Measurements from ENCODE around the gene ZC3H12C. TPM values are rescaled to one million over a fixed set of nuclear protein-coding genes. Genes with fewer than 3 reads are reported as not detected.

Gene ZC3H12C
- total RNA-seq, 1 experiment from 2014 or later, result 9.5 TPM

GRCh38 chr11:110176366-110177085, 83.3 kb downstream of the ZC3H12C start:
- peak; percentile 71 for DNase-seq (ENCODE audit: low read depth)

- DNase-seq (ENCODE audit: low read depth), result peak; percentile 20
Observed at GRCh38 chr11:110177086-110177456, 83.9 kb downstream of the ZC3H12C start.

- DNase-seq (ENCODE audit: low read depth), result no peak
Observed at GRCh38 chr11:110179064-110179463, 85.9 kb downstream of the ZC3H12C start.

GRCh38 chr11:110182886-110183285, 89.7 kb downstream of the ZC3H12C start:
- DNase-seq (ENCODE audit: low read depth), result peak; percentile 73

GRCh38 chr11:110184456-110184855, 91.3 kb downstream of the ZC3H12C start:
- DNase-seq (ENCODE audit: low read depth), result no peak

- peak; percentile 35 for DNase-seq (ENCODE audit: low read depth)
Observed at GRCh38 chr11:110185121-110185591, 92.0 kb downstream of the ZC3H12C start.

- no peak for DNase-seq (ENCODE audit: low read depth)
Observed at GRCh38 chr11:110185599-110185998, 92.4 kb downstream of the ZC3H12C start.

GRCh38 chr11:110186456-110186855, 93.3 kb downstream of the ZC3H12C start:
- no peak for DNase-seq (ENCODE audit: low read depth)

GRCh38 chr11:110186867-110187266, 93.7 kb downstream of the ZC3H12C start:
- DNase-seq (ENCODE audit: low read depth), result no peak

- peak; percentile 43 for DNase-seq (ENCODE audit: low read depth)
Observed at GRCh38 chr11:110187731-110188130, 94.5 kb downstream of the ZC3H12C start.

GRCh38 chr11:110190885-110191284, 97.7 kb downstream of the ZC3H12C start:
- DNase-seq (ENCODE audit: low read depth), result no peak

GRCh38 chr11:110192604-110193282, 99.6 kb downstream of the ZC3H12C start:
- DNase-seq (ENCODE audit: low read depth), result peak; percentile 48

- peak; percentile 85 for DNase-seq (ENCODE audit: low read depth)
Observed at GRCh38 chr11:110194211-110194766, 101.1 kb downstream of the ZC3H12C start.

GRCh38 chr11:110196241-110196754, 103.1 kb downstream of the ZC3H12C start:
- DNase-seq (ENCODE audit: low read depth), result peak; percentile 92

GRCh38 chr11:110196884-110197420, 103.8 kb downstream of the ZC3H12C start:
- no peak for DNase-seq (ENCODE audit: low read depth)

- peak; percentile 33 for DNase-seq (ENCODE audit: low read depth)
Observed at GRCh38 chr11:110198031-110198729, 105.0 kb downstream of the ZC3H12C start.

GRCh38 chr11:110199184-110199981, 106.2 kb downstream of the ZC3H12C start:
- no peak for DNase-seq (ENCODE audit: low read depth)

GRCh38 chr11:110200241-110200640, 107.0 kb downstream of the ZC3H12C start:
- peak; percentile 52 for DNase-seq (ENCODE audit: low read depth)

GRCh38 chr11:110200836-110201235, 107.6 kb downstream of the ZC3H12C start:
- no peak for DNase-seq (ENCODE audit: low read depth)

GRCh38 chr11:110207123-110207522, 113.9 kb downstream of the ZC3H12C start:
- no peak for DNase-seq (ENCODE audit: low read depth)
